ENCODE results near the gene PLEKHM3. TPM values are rescaled to one million over a fixed set of nuclear protein-coding genes. Genes with fewer than 3 reads are reported as not detected.

Gene PLEKHM3
- total RNA-seq, 1 donor from 2014 or later, result 12.5 TPM

DNA sequence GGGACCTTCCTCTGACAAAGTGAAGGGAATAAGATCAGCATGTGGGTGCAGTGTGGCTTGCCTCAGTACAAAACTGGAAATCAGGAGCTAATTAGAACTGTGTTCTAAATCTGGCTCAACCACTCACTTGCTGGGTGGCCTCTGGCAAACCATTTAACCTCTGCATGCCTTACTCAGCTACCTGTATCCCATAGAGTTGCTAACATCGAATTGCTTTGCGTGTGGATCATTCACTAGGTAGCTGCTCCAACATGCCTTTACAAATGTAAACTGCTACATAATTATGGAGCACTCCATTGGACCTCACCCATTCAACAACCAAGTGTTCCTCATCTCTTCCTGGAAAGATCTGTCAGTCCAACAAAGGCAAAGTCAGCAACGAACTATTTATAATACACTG, 19.0 kb downstream of the PLEKHM3 start:
- Mint-ChIP-seq H3K27me3 (ENCODE audit: unreplicated experiment) (no peaks in the 10 kb centered on the region), H3K36me3 (ENCODE audit: unreplicated experiment) (peaks cover 2% of the 10 kb centered on the region), H3K4me3 (ENCODE audit: unreplicated experiment) (no peak overlapping the region), H3K4me1 (ENCODE audit: unreplicated experiment) (no peaks in the 10 kb centered on the region), H3K9me3 (ENCODE audit: unreplicated experiment) (no peaks in the 10 kb centered on the region), H3K27ac (ENCODE audit: unreplicated experiment) (no peak overlapping the region)
- TF ChIP-seq, protein P1, sequence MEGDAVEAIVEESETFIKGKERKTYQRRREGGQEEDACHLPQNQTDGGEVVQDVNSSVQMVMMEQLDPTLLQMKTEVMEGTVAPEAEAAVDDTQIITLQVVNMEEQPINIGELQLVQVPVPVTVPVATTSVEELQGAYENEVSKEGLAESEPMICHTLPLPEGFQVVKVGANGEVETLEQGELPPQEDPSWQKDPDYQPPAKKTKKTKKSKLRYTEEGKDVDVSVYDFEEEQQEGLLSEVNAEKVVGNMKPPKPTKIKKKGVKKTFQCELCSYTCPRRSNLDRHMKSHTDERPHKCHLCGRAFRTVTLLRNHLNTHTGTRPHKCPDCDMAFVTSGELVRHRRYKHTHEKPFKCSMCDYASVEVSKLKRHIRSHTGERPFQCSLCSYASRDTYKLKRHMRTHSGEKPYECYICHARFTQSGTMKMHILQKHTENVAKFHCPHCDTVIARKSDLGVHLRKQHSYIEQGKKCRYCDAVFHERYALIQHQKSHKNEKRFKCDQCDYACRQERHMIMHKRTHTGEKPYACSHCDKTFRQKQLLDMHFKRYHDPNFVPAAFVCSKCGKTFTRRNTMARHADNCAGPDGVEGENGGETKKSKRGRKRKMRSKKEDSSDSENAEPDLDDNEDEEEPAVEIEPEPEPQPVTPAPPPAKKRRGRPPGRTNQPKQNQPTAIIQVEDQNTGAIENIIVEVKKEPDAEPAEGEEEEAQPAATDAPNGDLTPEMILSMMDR (IDR thresholded peaks at IDR 0.05), result no peak
- no peak for DNase-seq (ENCODE audit: extremely low spot score, unreplicated experiment)

DNA sequence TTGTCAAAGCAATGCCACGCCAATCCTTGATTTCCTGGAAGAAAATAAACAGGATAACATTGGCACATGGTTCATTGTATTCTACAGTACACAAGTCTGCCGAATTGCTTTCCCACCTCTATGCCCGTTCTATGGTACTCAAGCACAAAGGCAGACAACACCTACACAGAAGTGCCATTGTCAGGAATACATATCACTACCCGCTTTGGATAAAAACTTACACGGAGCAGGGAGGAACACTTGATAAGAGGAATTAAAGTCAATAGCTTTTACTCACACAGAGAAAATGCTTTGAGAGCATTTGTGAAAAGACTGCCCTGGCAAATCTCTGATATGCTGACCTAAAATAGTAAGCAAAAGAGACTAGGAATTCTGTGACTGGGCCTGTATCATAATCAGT, 23.4 kb downstream of the PLEKHM3 start:
- peaks cover 13% of the 10 kb centered on the region for H3K36me3 Mint-ChIP-seq (ENCODE audit: unreplicated experiment)
- no peak overlapping the region for H3K27ac Mint-ChIP-seq (ENCODE audit: unreplicated experiment)
- no peak overlapping the region for H3K4me3 Mint-ChIP-seq (ENCODE audit: unreplicated experiment)
- H3K4me1 Mint-ChIP-seq (ENCODE audit: unreplicated experiment), result no peaks in the 10 kb centered on the region
- no peaks in the 10 kb centered on the region for H3K9me3 Mint-ChIP-seq (ENCODE audit: unreplicated experiment)
- TF ChIP-seq, protein P1 (IDR thresholded peaks at IDR 0.05), result no peak
- DNase-seq (ENCODE audit: extremely low spot score, unreplicated experiment), result no peak
- H3K27me3 Mint-ChIP-seq (ENCODE audit: unreplicated experiment), result no peaks in the 10 kb centered on the region

GRCh38 chr2:208000701-208001395, 24.5 kb downstream of the PLEKHM3 start:
- no peaks in the 10 kb centered on the region for H3K4me1 Mint-ChIP-seq (ENCODE audit: unreplicated experiment)
- H3K4me3 Mint-ChIP-seq (ENCODE audit: unreplicated experiment), result no peak overlapping the region
- H3K36me3 Mint-ChIP-seq (ENCODE audit: unreplicated experiment), result peaks cover 15% of the 10 kb centered on the region
- H3K27me3 Mint-ChIP-seq (ENCODE audit: unreplicated experiment), result no peaks in the 10 kb centered on the region
- H3K9me3 Mint-ChIP-seq (ENCODE audit: unreplicated experiment), result no peaks in the 10 kb centered on the region
- no peak for DNase-seq (ENCODE audit: extremely low spot score, unreplicated experiment)
- TF ChIP-seq, protein P1 (IDR thresholded peaks at IDR 0.05), result no peak
- H3K27ac Mint-ChIP-seq (ENCODE audit: unreplicated experiment), result no peak overlapping the region

DNA sequence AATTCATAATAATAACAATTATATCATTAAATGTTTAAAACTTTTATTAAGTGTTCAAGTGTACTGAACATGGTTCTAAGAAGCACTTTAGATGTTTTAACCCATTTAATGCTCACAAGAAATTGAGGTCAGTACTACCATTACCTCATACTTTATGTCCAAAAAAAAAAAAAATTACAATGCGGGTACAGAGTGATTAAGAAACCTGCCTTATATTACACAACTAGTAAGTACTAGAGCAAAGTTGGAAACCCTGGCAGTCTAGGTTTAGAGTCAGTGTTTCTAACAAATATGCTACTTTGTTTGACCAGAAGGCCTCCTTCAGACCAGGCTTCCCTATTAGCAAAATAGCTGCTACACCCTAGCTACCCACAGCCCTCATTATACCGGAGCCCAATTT, 28.5 kb downstream of the PLEKHM3 start:
- no peak overlapping the region for H3K27ac Mint-ChIP-seq (ENCODE audit: unreplicated experiment)
- H3K4me1 Mint-ChIP-seq (ENCODE audit: unreplicated experiment), result peaks cover 2% of the 10 kb centered on the region

DNA sequence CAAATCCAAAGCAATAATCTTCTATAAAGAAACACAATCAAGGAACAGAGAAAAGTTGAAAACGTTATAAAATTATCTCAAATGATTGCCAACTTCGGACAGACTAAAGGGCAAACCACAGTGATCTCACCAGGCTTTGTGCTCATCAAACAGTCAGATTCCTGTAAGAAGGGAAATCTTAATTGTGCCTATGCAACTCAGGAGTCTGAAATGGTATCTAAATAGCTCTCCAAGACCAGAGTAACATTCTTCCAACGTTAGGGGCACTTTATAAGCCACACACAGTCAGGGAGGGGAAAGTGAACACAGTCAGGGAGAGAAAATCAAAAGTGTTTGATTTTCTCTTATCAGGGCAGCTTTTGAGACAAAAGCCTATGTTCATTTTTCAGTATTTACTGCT, 29.4 kb downstream of the PLEKHM3 start:
- TF ChIP-seq, protein P1 (IDR thresholded peaks at IDR 0.05), result no peak
- no peak overlapping the region for H3K4me3 Mint-ChIP-seq (ENCODE audit: unreplicated experiment)
- no peak for DNase-seq (ENCODE audit: extremely low spot score, unreplicated experiment)
- H3K36me3 Mint-ChIP-seq (ENCODE audit: unreplicated experiment), result peaks cover 15% of the 10 kb centered on the region
- peaks cover 2% of the 10 kb centered on the region for H3K4me1 Mint-ChIP-seq (ENCODE audit: unreplicated experiment)
- H3K9me3 Mint-ChIP-seq (ENCODE audit: unreplicated experiment), result no peaks in the 10 kb centered on the region
- no peak overlapping the region for H3K27ac Mint-ChIP-seq (ENCODE audit: unreplicated experiment)
- H3K27me3 Mint-ChIP-seq (ENCODE audit: unreplicated experiment), result no peaks in the 10 kb centered on the region

More for the DNA sequence above, 28.5 kb downstream of the PLEKHM3 start:
- Mint-ChIP-seq H3K36me3 (ENCODE audit: unreplicated experiment) (peaks cover 19% of the 10 kb centered on the region), H3K9me3 (ENCODE audit: unreplicated experiment) (no peaks in the 10 kb centered on the region), H3K4me3 (ENCODE audit: unreplicated experiment) (no peak overlapping the region), H3K27me3 (ENCODE audit: unreplicated experiment) (no peaks in the 10 kb centered on the region)
- DNase-seq (ENCODE audit: extremely low spot score, unreplicated experiment), result no peak
- TF ChIP-seq, protein P1 (IDR thresholded peaks at IDR 0.05), result no peak
